CD4-positive, alpha-beta memory T cell (primary cell): ENCODE measurements around the gene FBLN7. TPM values are rescaled to one million over a fixed set of nuclear protein-coding genes. Genes with fewer than 3 reads are reported as not detected.

Experiments
- CTCF ChIA-PET: fragments of 350-600 bp; sonication (Branson Sonifier 250); formaldehyde crosslinking; loops from one replicate; lab custom pipeline; 2021; ENCODE audit warnings: inconsistent platforms; ENCODE audit not compliant: partially characterized antibody; lab: Charles Lee
- POLR2A ChIA-PET: fragments of 350-600 bp; sonication (Branson Sonifier 250); formaldehyde crosslinking; loops from one replicate; lab custom pipeline; 2021; ENCODE audit not compliant: partially characterized antibody; lab: Charles Lee
- DNase-seq, 5 donors: peaks; one replicate each; pipeline versions ENCODE4 v3.0.0 to v3.0.0-alpha.2; 2020 to 2022; ENCODE audit warnings: mixed read lengths in 1 of 5
- H3K27ac ChIP-seq: one replicate; pipeline ENCODE4 v1.7.0; 2013; ENCODE audit warnings: low read depth, low read length
- H3K27me3 ChIP-seq: 2 replicates; pipeline ENCODE4 v1.7.0; 2013; ENCODE audit warnings: mild to moderate bottlenecking, low read length, moderate library complexity; ENCODE audit not compliant: insufficient read depth
- H3K36me3 ChIP-seq: 2 replicates; pipeline ENCODE4 v1.7.0; 2013; ENCODE audit warnings: mild to moderate bottlenecking, low read length, moderate library complexity; ENCODE audit not compliant: insufficient read depth
- H3K4me1 ChIP-seq: 2 replicates; pipeline ENCODE4 v1.7.0; 2013; ENCODE audit warnings: mild to moderate bottlenecking, low read length, moderate library complexity; ENCODE audit not compliant: insufficient read depth
- H3K4me3 ChIP-seq, 2 donors: one replicate each; pipeline ENCODE4 v1.7.0; 2013; ENCODE audit warnings: low read length in 2 of 2, mild to moderate bottlenecking in 1 of 2
- H3K9me3 ChIP-seq, 2 donors: one replicate each; pipeline ENCODE4 v1.7.0; 2013; ENCODE audit warnings: low read length in 2 of 2, control low read depth in 1 of 2; ENCODE audit not compliant: control insufficient read depth in 1 of 2
- H3K27ac Mint-ChIP-seq, 7 donors: one replicate each; pipeline ENCODE4 v1.8.0; 2020 to 2021; ENCODE audit warnings: mixed read lengths in 7 of 7, mild to moderate bottlenecking in 6 of 7, inconsistent platforms in 3 of 7, moderate library complexity in 3 of 7
- H3K27me3 Mint-ChIP-seq, 2 donors: one replicate each; pipeline ENCODE4 v1.8.0; 2020 to 2021; ENCODE audit warnings: mixed read lengths in 2 of 2
- H3K36me3 Mint-ChIP-seq, 2 donors: one replicate each; pipeline ENCODE4 v1.8.0; 2020 to 2021; ENCODE audit warnings: mixed read lengths in 2 of 2, inconsistent platforms in 1 of 2, mild to moderate bottlenecking in 1 of 2
- H3K4me1 Mint-ChIP-seq, 4 donors: one replicate each; pipeline ENCODE4 v1.8.0; 2020 to 2021; ENCODE audit warnings: mixed read lengths in 4 of 4, mild to moderate bottlenecking in 1 of 4
- H3K4me3 Mint-ChIP-seq, 8 donors: one replicate each; pipeline ENCODE4 v1.8.0; 2020 to 2021; ENCODE audit warnings: mixed read lengths in 8 of 8, mild to moderate bottlenecking in 7 of 8, moderate library complexity in 6 of 8, inconsistent platforms in 3 of 8
- H3K9me3 Mint-ChIP-seq, 8 donors: one replicate each; pipeline ENCODE4 v1.8.0; 2020 to 2021; ENCODE audit warnings: mixed read lengths in 8 of 8, mild to moderate bottlenecking in 5 of 8, inconsistent platforms in 3 of 8, moderate library complexity in 1 of 8
- intact Hi-C: fragments of 100-400 bp; cut with micrococcal nuclease; formaldehyde crosslinking; loops from one replicate; pipeline ENCODE4 v1.15.1; 2023
- polyA plus RNA-seq, 2 donors: library from polyadenylated mRNA; unstranded; fragments of 300-500 nt; fragmentation: Illumina TruSeq; gene quantifications; one replicate each; pipeline ENCODE4 v1.2.3, GENCODE V29; 2021
- total RNA-seq, 2 experiments: library from RNA; stranded (reverse); gene quantifications; one replicate each; pipeline ENCODE4 v1.2.3, GENCODE V29; 2021

The FBLN7 gene
- total and polyA plus RNA-seq, 4 experiments from 2014 or later, result 29.3 to 41.2 (median 35.7) TPM

GRCh38 chr2:112140205-112140802 lies 2.1 kb downstream of the FBLN7 start:
- Histone ChIP-seq H3K27ac (no peak overlapping the region), H3K4me1 (peaks cover 4% of the 10 kb centered on the region), H3K9me3 (no peaks in the 10 kb centered on the region), H3K4me3 (no peak overlapping the region), H3K36me3 (no peaks in the 10 kb centered on the region), H3K27me3 (no peaks in the 10 kb centered on the region)
- peaks cover 2 to 14% of the 10 kb centered on the region in 2 donors for H3K36me3 Mint-ChIP-seq
- no peak overlapping the region for H3K27ac Mint-ChIP-seq
- H3K4me3 Mint-ChIP-seq, result peak overlapping the region; percentile 13 to 69 (median 48)
- H3K4me1 Mint-ChIP-seq, result peaks cover 5 to 9% (median 7%) of the 10 kb centered on the region in 4 donors
- POLR2A ChIA-PET, result no interaction called here
- H3K9me3 Mint-ChIP-seq, result peaks cover 0 to 4% (median 0%) of the 10 kb centered on the region in 8 donors
- intact Hi-C loops, result no loop called here
- peaks cover 14 to 20% of the 10 kb centered on the region in 2 donors for H3K27me3 Mint-ChIP-seq
- no peak for DNase-seq
- CTCF ChIA-PET, result interaction anchor here (0.6 kb wide), 1 partner anchor 63 kb away, joined by 3 read pairs; no protein-coding TSS in a partner anchor

- no peaks in the 10 kb centered on the region for H3K36me3 ChIP-seq
- POLR2A ChIA-PET, result no interaction called here
- intact Hi-C loops, result no loop called here
These were observed 2.9 kb downstream of the FBLN7 start for GRCh38 chr2:112140899-112141625.

GRCh38 chr2:112141626-112142007 lies 3.4 kb downstream of the FBLN7 start:
- H3K9me3 ChIP-seq, result no peaks in the 10 kb centered on the region
- H3K4me3 ChIP-seq, result no peak overlapping the region
- Mint-ChIP-seq H3K9me3 (peaks cover 0 to 2% (median 0%) of the 10 kb centered on the region in 8 donors), H3K4me1 (peaks cover 5 to 9% (median 7%) of the 10 kb centered on the region in 4 donors), H3K36me3 (peaks cover 2 to 6% of the 10 kb centered on the region in 2 donors), H3K27me3 (peaks cover 11 to 13% of the 10 kb centered on the region in 2 donors), H3K27ac (no peak overlapping the region), H3K4me3 (peak overlapping the region in 1 of 8 donors; percentile 10)
- H3K27me3 ChIP-seq, result no peaks in the 10 kb centered on the region
- H3K36me3 ChIP-seq, result no peaks in the 10 kb centered on the region
- POLR2A ChIA-PET, result no interaction called here
- H3K4me1 ChIP-seq, result peaks cover 4% of the 10 kb centered on the region
- H3K27ac ChIP-seq, result no peak overlapping the region
- DNase-seq, result no peak
- CTCF ChIA-PET, result no interaction called here
- intact Hi-C loops, result no loop called here

More at GRCh38 chr2:112140899-112141625, 2.9 kb downstream of the FBLN7 start:
- no peak overlapping the region for H3K27ac ChIP-seq
- peaks cover 5 to 9% (median 7%) of the 10 kb centered on the region in 4 donors for H3K4me1 Mint-ChIP-seq
- DNase-seq, result no peak
- peak overlapping the region in 1 of 7 donors; percentile 68 for H3K27ac Mint-ChIP-seq
- peaks cover 14 to 18% of the 10 kb centered on the region in 2 donors for H3K27me3 Mint-ChIP-seq
- peaks cover 4% of the 10 kb centered on the region for H3K4me1 ChIP-seq
- H3K4me3 ChIP-seq, result no peak overlapping the region
- peaks cover 2 to 10% of the 10 kb centered on the region in 2 donors for H3K36me3 Mint-ChIP-seq
- H3K9me3 ChIP-seq, result no peaks in the 10 kb centered on the region
- H3K27me3 ChIP-seq, result no peaks in the 10 kb centered on the region
- peaks cover 0 to 4% (median 0%) of the 10 kb centered on the region in 8 donors for H3K9me3 Mint-ChIP-seq
- CTCF ChIA-PET, result no interaction called here
- peak overlapping the region in 4 of 8 donors; percentile 13 to 69 (median 29) for H3K4me3 Mint-ChIP-seq

DNA sequence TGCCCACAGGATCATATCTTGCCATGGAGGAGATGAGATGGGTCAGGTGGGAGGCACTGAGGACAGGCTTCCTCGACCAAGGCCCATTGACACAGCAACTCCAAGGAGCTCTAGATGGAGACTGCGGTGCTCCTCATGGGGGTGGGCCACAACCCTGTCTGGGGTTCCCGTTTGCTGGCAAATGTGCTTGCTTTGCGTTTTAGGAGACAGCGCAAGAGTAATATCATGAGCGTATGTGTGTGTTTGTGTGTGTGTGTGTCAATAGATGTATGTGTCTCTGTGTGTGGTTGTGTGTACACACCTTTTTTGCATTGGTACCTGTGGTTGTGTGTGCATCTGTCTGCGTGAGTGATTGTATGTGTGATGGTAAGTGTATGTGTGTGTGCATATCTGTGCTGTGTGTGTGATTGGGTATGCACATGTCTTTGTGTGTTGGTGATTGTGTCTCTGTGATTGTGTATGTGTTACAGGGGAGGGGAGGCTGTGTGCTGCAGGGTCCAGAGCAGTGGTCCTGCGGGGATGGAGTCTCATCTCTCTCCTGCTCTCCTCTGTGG lies 4.4 kb downstream of the FBLN7 start:
- no peaks in the 10 kb centered on the region for H3K27me3 ChIP-seq
- intact Hi-C loops, result no loop called here
- no peaks in the 10 kb centered on the region for H3K9me3 ChIP-seq
- no peak overlapping the region for H3K4me3 ChIP-seq
- Mint-ChIP-seq H3K9me3 (no peaks in the 10 kb centered on the region), H3K27ac (no peak overlapping the region), H3K27me3 (peaks cover 9% of the 10 kb centered on the region in 2 donors), H3K4me1 (peaks cover 3 to 4% (median 4%) of the 10 kb centered on the region in 4 donors), H3K36me3 (peaks cover 0 to 3% of the 10 kb centered on the region in 2 donors), H3K4me3 (no peak overlapping the region)
- H3K27ac ChIP-seq, result no peak overlapping the region
- H3K4me1 ChIP-seq, result peaks cover 4% of the 10 kb centered on the region
- DNase-seq, result no peak
- CTCF ChIA-PET, result no interaction called here
- POLR2A ChIA-PET, result no interaction called here
- no peaks in the 10 kb centered on the region for H3K36me3 ChIP-seq

DNA sequence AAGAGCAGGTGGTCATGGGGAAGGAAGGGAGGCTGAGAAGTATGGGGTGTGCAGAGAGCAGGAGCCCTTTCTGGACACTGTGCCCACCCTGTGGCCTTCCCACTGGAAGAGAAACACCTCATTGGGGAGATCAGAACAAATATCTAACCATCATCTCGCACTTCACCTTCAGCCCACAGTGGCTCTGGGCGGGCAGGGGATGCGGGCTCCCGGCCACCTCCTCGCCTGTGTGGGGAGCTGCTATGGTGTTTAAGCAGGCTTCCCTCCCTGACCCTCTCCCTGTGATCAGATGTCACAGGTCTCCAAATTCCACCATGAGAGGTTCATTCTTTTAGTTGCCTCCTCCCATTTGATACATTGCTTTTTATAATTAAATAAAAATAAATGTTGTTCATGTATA lies 5.0 kb downstream of the FBLN7 start:
- Histone ChIP-seq H3K36me3 (no peaks in the 10 kb centered on the region), H3K4me1 (no peaks in the 10 kb centered on the region), H3K4me3 (no peak overlapping the region), H3K27ac (no peak overlapping the region), H3K9me3 (no peaks in the 10 kb centered on the region), H3K27me3 (no peaks in the 10 kb centered on the region)
- DNase-seq, result no peak
- Mint-ChIP-seq H3K36me3 (no peaks in the 10 kb centered on the region), H3K27ac (no peak overlapping the region), H3K4me3 (no peak overlapping the region), H3K27me3 (peaks cover 4 to 5% of the 10 kb centered on the region in 2 donors), H3K9me3 (no peaks in the 10 kb centered on the region), H3K4me1 (no peaks in the 10 kb centered on the region)
- ChIA-PET POLR2A (no interaction called here), CTCF (no interaction called here)
- intact Hi-C loops, result no loop called here

DNA sequence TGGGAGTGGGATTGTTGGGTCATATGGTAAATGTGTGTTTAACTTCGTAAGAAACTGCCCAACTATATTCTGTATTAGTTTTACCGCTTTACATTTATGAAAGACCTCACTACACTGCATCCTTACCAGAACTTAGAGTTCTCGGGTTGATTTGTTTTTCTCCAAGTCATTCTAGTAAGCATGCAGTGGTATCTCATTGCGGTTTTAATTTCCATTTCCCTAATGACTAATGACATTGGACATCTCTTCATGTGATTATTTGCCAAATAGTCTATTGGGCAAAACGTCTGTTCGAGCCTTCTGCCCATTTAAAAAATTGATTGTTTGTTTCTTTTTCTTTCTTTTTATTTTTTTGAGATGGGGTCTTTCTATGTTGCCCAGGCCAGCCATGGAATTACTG lies 6.8 kb downstream of the FBLN7 start:
- Mint-ChIP-seq H3K4me1 (no peaks in the 10 kb centered on the region), H3K9me3 (peaks cover 0 to 3% (median 0%) of the 10 kb centered on the region in 8 donors), H3K4me3 (no peak overlapping the region), H3K27ac (no peak overlapping the region), H3K27me3 (peaks cover 4 to 5% of the 10 kb centered on the region in 2 donors), H3K36me3 (no peaks in the 10 kb centered on the region)
- no peak overlapping the region for H3K4me3 ChIP-seq
- no peak for DNase-seq
- no peaks in the 10 kb centered on the region for H3K36me3 ChIP-seq
- CTCF ChIA-PET, result interaction anchor here (1.3 kb wide), 1 partner anchor 10 kb away, joined by 3 read pairs; no protein-coding TSS in a partner anchor
- H3K9me3 ChIP-seq, result no peaks in the 10 kb centered on the region
- no peaks in the 10 kb centered on the region for H3K27me3 ChIP-seq
- POLR2A ChIA-PET, result no interaction called here
- intact Hi-C loops, result no loop called here
- H3K27ac ChIP-seq, result no peak overlapping the region
- H3K4me1 ChIP-seq, result no peaks in the 10 kb centered on the region
